ENCODE results near the gene KRABD2.

KRABD2 gene

GRCh38 chr17:8409966-8410882 lies 33.7 kb upstream of the KRABD2 start:
- Histone ChIP-seq H3K9me3 (ENCODE audit: low read length) (no peaks in the 10 kb centered on the region), H3K4me1 (ENCODE audit: insufficient read depth, low read length, poor library complexity, severe bottlenecking) (no peaks in the 10 kb centered on the region), H3K4me2 (ENCODE audit: low read length) (no peak overlapping the region), H3K36me3 (ENCODE audit: insufficient read depth, low read length) (no peaks in the 10 kb centered on the region), H3K79me2 (ENCODE audit: insufficient read depth, low read depth, low read length) (no peaks in the 10 kb centered on the region), H3K27ac (ENCODE audit: low read depth, low read length, poor library complexity, severe bottlenecking) (no peak overlapping the region), H2AFZ (ENCODE audit: low read length) (no peak overlapping the region; the same call in 1 of the 2 replicates), H3K9me2 (ENCODE audit: insufficient read depth, low read length) (no peaks in the 10 kb centered on the region), H4K20me1 (ENCODE audit: insufficient read depth, low read length) (no peaks in the 10 kb centered on the region), H3K4me3 (ENCODE audit: low read depth, low read length, poor library complexity, severe bottlenecking) (no peak overlapping the region)
- peak; percentile 96 for TF ChIP-seq CTCF (conservative IDR thresholded peaks at IDR 0.05; ENCODE audit: low read length)
- TF ChIP-seq EZH2phosphoT487 (IDR thresholded peaks at IDR 0.05; ENCODE audit: borderline replicate concordance, low read depth, low read length) = no peak
- CTCF ChIA-PET (ENCODE audit: unreplicated experiment) = no interaction called here
- intact Hi-C loops (cut with micrococcal nuclease; ENCODE audit: unreplicated experiment) = loop anchor here (1.0 kb wide), 1 partner anchor 336 kb away; no protein-coding TSS in a partner anchor
- peak; percentile 82 for DNase-seq (ENCODE audit: low spot score)
- BruUV-seq (replicated peaks) = no TSS peak
- POLR2A ChIA-PET = interaction anchor here (0.6 to 0.7 kb wide), 5 partner anchors 13 to 288 kb away, joined by 3 read pairs; partner anchors contain the start of gene RNF222

GRCh38 chr17:8408371-8408770 lies 31.9 kb upstream of the KRABD2 start:
- no peaks in the 10 kb centered on the region for H4K20me1 ChIP-seq (ENCODE audit: insufficient read depth, low read length)
- intact Hi-C loops (cut with micrococcal nuclease; ENCODE audit: unreplicated experiment) = no loop called here
- no peaks in the 10 kb centered on the region for H3K36me3 ChIP-seq (ENCODE audit: insufficient read depth, low read length)
- ChIA-PET CTCF (ENCODE audit: unreplicated experiment) (no interaction called here), POLR2A (no interaction called here)
- no peak overlapping the region for H3K4me2 ChIP-seq (ENCODE audit: low read length)
- DNase-seq (ENCODE audit: low spot score) = no peak
- H3K9me3 ChIP-seq (ENCODE audit: low read length) = no peaks in the 10 kb centered on the region
- no TSS peak for BruUV-seq (replicated peaks)
- no peaks in the 10 kb centered on the region for H3K4me1 ChIP-seq (ENCODE audit: insufficient read depth, low read length, poor library complexity, severe bottlenecking)
- H3K9me2 ChIP-seq (ENCODE audit: insufficient read depth, low read length) = no peaks in the 10 kb centered on the region
- no peaks in the 10 kb centered on the region for H3K79me2 ChIP-seq (ENCODE audit: insufficient read depth, low read depth, low read length)
- no peak overlapping the region for H3K27ac ChIP-seq (ENCODE audit: low read depth, low read length, poor library complexity, severe bottlenecking)
- no peak overlapping the region for H3K4me3 ChIP-seq (ENCODE audit: low read depth, low read length, poor library complexity, severe bottlenecking)
- H2AFZ ChIP-seq (ENCODE audit: low read length) = no peak overlapping the region
- no peak for TF ChIP-seq CTCF (conservative IDR thresholded peaks at IDR 0.05; ENCODE audit: low read length)
- TF ChIP-seq EZH2phosphoT487 (IDR thresholded peaks at IDR 0.05; ENCODE audit: borderline replicate concordance, low read depth, low read length) = no peak

GRCh38 chr17:8406174-8406573 lies 29.7 kb upstream of the KRABD2 start:
- Histone ChIP-seq H2AFZ (ENCODE audit: low read length) (no peak overlapping the region), H3K4me2 (ENCODE audit: low read length) (no peak overlapping the region), H3K27ac (ENCODE audit: low read depth, low read length, poor library complexity, severe bottlenecking) (no peak overlapping the region), H3K4me1 (ENCODE audit: insufficient read depth, low read length, poor library complexity, severe bottlenecking) (no peaks in the 10 kb centered on the region), H3K36me3 (ENCODE audit: insufficient read depth, low read length) (no peaks in the 10 kb centered on the region), H4K20me1 (ENCODE audit: insufficient read depth, low read length) (no peaks in the 10 kb centered on the region), H3K79me2 (ENCODE audit: insufficient read depth, low read depth, low read length) (no peaks in the 10 kb centered on the region), H3K9me3 (ENCODE audit: low read length) (no peaks in the 10 kb centered on the region), H3K9me2 (ENCODE audit: insufficient read depth, low read length) (no peaks in the 10 kb centered on the region), H3K4me3 (ENCODE audit: low read depth, low read length, poor library complexity, severe bottlenecking) (no peak overlapping the region)
- DNase-seq (ENCODE audit: low spot score) = no peak
- intact Hi-C loops (cut with micrococcal nuclease; ENCODE audit: unreplicated experiment) = no loop called here
- no peak for TF ChIP-seq CTCF (conservative IDR thresholded peaks at IDR 0.05; ENCODE audit: low read length)
- no peak for TF ChIP-seq EZH2phosphoT487 (IDR thresholded peaks at IDR 0.05; ENCODE audit: borderline replicate concordance, low read depth, low read length)
- ChIA-PET CTCF (ENCODE audit: unreplicated experiment) (no interaction called here), POLR2A (no interaction called here)
- BruUV-seq (replicated peaks) = no TSS peak

All from OCI-LY7 (cell line).